ENCODE results near the gene TMEM86A.

Gene TMEM86A

GRCh38 chr11:18722293-18722637, 23.7 kb downstream of the TMEM86A start:
- in situ Hi-C loops (cut with MboI; ENCODE audit: low sequenced_read_pairs), result no loop called here

- in situ Hi-C loops (cut with MboI; ENCODE audit: low sequenced_read_pairs), result no loop called here
Observed at GRCh38 chr11:18723991-18724390, 25.4 kb downstream of the TMEM86A start.

GRCh38 chr11:18726040-18726439, 27.5 kb downstream of the TMEM86A start, which contains the start of gene IGSF22:
TSS of gene IGSF22 (minus strand) at chr11:18726188. CDS start at chr11:18724236, 1,952 bp downstream.
- in situ Hi-C loops (cut with MboI; ENCODE audit: low sequenced_read_pairs), result no loop called here

- in situ Hi-C loops (cut with MboI; ENCODE audit: low sequenced_read_pairs), result no loop called here
Observed at GRCh38 chr11:18727479-18728236, 29.1 kb downstream of the TMEM86A start.

DNA sequence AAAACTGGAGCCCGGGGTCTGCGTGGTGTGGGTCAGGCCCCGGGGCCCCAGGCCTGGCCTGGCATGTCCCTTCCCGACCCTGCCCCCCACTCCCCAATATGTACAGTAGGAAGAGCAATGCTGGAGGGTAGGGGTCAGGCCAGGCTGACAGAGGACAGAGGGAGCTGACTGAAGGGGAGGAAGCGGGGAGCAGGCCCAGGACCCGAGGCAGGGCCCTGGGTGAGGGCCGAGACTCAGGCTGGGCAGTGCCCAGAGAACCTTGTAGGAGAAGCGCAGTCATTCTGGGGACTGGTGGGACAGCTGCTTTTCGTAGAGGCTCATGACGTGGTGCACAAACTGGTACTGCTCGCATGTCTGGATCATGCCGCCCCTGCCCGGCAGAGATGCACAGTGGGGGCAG, 30.1 kb downstream of the TMEM86A start:
- in situ Hi-C loops (cut with MboI; ENCODE audit: low sequenced_read_pairs), result no loop called here

GRCh38 chr11:18729426-18729825, 30.8 kb downstream of the TMEM86A start:
- in situ Hi-C loops (cut with MboI; ENCODE audit: low sequenced_read_pairs), result no loop called here

GRCh38 chr11:18730020-18730419, 31.4 kb downstream of the TMEM86A start:
- in situ Hi-C loops (cut with MboI; ENCODE audit: low sequenced_read_pairs), result no loop called here

DNA sequence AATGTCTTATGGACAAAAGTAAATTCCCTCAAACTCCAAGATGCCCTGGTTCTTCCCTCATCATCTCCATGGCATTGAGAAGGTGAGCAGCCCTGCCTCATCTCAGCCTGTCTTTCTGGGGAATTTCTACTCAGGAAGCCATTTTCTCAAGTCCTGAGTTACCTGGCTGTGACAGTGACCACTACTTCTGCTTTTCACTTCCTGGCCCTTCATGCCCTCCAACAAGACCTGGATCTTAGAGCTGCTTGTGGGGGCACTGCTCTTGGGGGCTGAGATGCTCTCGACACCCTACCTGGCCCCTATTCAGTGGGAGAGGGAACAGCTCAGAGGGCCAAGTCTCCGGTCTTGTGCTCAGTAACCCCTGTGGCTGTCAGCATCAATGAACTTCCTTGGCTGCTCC, 32.9 kb downstream of the TMEM86A start:
- in situ Hi-C loops (cut with MboI; ENCODE audit: low sequenced_read_pairs), result no loop called here

GRCh38 chr11:18731949-18732821, 33.6 kb downstream of the TMEM86A start:
- in situ Hi-C loops (cut with MboI; ENCODE audit: low sequenced_read_pairs), result no loop called here

DNA sequence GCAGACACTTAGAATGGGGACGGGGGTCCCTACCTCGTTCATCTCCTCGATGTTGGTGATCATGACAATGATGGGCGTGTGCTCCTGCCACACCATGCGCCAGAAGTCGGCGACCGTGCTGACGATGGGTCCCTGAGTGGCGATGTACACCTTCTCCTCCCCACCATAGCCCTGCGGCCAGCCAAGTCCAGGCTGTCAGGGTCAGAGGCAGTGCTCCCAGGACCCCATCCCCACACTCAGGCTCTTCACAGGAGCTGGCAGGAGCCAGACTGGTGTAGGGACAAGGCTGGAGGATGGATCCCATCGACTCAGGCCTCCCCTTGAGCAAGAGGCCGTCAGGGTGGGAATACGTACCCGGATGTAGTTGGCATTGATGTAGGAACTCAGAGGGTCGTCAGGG, 34.6 kb downstream of the TMEM86A start:
- in situ Hi-C loops (cut with MboI; ENCODE audit: low sequenced_read_pairs), result no loop called here

DNA sequence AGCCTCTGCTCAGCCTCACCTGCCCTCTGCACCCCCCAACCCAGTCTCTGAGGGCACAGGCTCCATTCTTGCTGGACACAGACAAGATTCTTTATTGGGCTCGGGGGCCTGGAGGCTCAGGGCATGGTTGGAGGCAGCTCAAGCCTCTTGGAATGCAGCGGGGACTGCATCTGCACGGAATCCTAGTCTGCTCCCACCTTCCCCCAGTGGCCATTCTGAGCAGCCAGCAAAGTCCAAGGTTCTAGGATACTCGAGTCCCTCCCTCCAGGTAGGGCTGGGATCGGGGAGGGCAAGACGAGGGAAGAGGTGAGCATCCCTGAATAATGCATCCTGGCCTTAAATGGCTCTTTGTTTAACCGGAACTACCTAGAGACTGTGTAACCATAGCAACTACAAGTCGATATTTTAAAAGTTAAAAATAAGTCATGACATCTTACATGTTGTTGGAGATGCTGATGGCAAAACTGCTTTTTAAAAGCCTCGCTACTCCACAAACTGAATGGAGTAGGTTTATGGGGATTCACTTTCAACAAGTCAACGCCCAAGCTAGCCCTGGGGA, 38.1 kb downstream of the TMEM86A start:
- in situ Hi-C loops (cut with MboI; ENCODE audit: low sequenced_read_pairs), result no loop called here

DNA sequence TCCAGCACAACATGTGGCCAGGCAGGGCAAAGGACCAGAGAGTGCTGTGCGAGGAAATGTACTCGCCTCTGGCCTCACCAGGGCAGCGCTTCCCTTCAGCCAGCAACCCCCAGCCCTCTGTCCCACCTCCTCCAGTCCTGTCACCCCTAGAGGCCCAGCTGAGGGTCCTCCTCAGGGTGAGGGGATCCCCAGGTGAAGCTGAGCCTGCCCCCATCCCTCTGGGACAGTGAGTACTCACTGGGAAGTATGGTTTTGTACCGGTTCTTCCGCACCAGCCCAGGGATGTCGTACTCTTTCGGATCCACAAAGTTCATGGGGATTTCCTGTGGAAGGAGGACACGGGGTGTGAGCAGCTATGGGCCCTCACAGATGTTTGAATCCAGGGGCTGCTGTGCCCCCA, 39.1 kb downstream of the TMEM86A start:
- in situ Hi-C loops (cut with MboI; ENCODE audit: low sequenced_read_pairs), result no loop called here

DNA sequence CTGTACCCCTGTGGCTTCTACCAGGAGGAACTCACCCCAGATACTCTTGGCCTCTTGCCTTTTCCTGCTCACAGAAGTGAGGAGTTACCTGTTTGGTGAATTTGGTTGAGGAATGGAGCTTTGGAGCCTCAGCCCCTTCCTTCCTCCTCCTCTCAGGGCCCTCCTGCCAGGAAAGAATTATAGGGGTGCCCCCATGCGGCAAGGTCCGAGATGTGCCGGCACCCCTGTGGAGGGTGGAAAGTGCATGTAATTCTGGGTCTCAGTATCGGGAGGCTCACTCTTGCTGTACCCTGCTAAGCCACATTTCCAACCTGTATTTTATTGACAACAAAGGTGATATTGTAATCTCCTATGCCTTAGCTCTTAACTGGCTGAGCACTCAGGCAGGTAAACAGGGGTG, 41.1 kb downstream of the TMEM86A start:
- in situ Hi-C loops (cut with MboI; ENCODE audit: low sequenced_read_pairs), result no loop called here

GRCh38 chr11:18741783-18742182, 43.2 kb downstream of the TMEM86A start:
- in situ Hi-C loops (cut with MboI; ENCODE audit: low sequenced_read_pairs), result no loop called here

DNA sequence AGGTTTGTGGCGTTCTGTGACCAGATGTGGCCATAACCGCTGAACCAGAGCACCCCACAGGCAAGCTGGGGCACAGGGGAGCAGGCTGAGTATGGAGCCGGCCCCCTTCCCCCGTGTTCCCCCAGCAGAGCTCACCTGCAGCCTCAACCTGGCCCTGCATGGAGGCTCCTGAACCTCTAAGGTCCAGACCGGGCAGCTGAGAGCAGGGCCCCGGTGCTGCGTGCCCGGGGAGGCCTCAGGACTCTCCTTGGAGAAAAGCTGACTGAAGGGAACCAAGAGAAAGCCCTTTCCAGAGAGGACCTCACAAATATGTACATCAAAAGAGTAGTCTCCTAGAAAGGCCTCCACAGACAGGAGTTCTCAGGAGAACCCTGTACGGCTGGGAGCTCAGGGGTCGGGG, 44.8 kb downstream of the TMEM86A start:
- in situ Hi-C loops (cut with MboI; ENCODE audit: low sequenced_read_pairs), result no loop called here

DNA sequence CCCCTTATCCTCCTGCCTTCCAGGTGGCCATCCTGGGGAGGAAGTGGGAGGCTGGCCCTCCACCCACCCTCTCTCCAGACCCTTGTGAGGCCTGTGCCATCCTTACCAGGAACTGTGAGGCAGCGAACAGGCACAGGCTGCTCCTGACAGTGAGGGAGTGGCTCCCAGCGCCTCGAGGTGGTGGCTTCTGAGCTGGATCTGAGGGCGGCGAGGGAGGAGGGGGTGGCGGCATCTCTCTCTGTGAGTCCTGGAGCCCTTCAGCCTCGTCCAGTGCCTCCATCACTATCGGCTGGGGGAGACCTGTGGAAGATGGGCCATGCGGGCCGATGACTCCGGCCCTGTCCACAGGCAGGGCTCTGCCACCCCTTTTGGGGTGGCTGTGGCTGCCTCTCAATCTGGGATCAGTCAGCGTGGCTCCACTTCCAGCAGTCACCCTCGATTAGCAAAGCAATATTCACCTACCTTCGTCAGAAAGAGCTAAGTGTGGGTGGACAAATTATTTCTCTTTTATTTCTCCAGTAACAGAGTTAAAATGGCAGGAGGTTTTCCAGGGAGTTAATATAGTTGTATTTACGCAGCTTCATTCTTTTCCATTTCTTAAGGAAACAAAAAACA, 45.4 kb downstream of the TMEM86A start:
- in situ Hi-C loops (cut with MboI; ENCODE audit: low sequenced_read_pairs), result no loop called here

- in situ Hi-C loops (cut with MboI; ENCODE audit: low sequenced_read_pairs), result no loop called here
Observed at GRCh38 chr11:18745251-18745650, 46.7 kb downstream of the TMEM86A start.

DNA sequence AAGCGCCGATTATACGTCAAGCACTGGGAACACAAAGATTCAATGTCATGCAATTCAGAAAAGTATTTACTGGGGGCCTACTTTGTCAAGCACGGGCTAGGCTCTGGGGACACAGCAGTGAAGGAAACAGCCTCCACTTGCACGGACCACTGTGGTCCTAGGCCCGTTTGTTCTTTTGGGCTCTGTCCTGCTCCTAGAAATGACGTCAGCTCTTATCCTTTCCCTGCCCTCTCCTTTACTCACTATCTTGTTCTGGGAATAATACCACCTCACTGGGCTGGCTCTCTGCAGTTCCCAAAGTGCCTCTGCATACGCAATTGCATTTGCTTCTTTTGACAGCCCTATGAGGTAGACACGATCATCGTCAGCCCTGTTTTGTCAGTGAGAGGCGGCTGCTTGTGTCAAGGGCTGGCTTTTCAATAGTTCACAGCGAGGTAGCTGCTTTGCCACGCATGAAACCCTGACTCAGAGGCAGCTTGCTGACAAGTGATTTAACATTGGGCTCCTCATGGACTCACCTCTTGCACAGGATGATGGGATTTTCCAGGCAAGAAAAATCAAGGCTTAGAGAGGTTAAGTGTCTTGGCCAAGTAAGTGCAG, 50.3 kb downstream of the TMEM86A start:
- in situ Hi-C loops (cut with MboI; ENCODE audit: low sequenced_read_pairs), result no loop called here

- in situ Hi-C loops (cut with MboI; ENCODE audit: low sequenced_read_pairs), result no loop called here
Observed at GRCh38 chr11:18749681-18750319, 51.2 kb downstream of the TMEM86A start.

- in situ Hi-C loops (cut with MboI; ENCODE audit: low sequenced_read_pairs), result no loop called here
Observed at GRCh38 chr11:18750944-18751343, 52.4 kb downstream of the TMEM86A start.

- in situ Hi-C loops (cut with MboI; ENCODE audit: low sequenced_read_pairs), result no loop called here
Observed at GRCh38 chr11:18752502-18752901, 53.9 kb downstream of the TMEM86A start.

All from HL-60/S4 treated with phorbol 12-myristate 13-acetate at 8.2 ng/mL for 4 days and 3 days (cell line).